T-helper 1 cell treated with Interleukin-12 subunit alpha and Interleukin-12 subunit beta and Interleukin-4 antibody, amounts not matched to agents 30 μg/mL and 1 μg/mL, for 36 hours (primary cell): Measurements from ENCODE around the gene ERAP2.

Experiments
- H3K27ac Mint-ChIP-seq: one replicate; pipeline ENCODE4 v1.8.0; 2021; ENCODE audit warnings: mild to moderate bottlenecking, mixed read lengths
- H3K27me3 Mint-ChIP-seq: one replicate; pipeline ENCODE4 v1.8.0; 2021; ENCODE audit warnings: low read depth, mixed read lengths
- H3K36me3 Mint-ChIP-seq: one replicate; pipeline ENCODE4 v1.8.0; 2021; ENCODE audit warnings: low read depth, mixed read lengths
- H3K4me1 Mint-ChIP-seq: one replicate; pipeline ENCODE4 v1.8.0; 2021; ENCODE audit warnings: low read depth, mixed read lengths
- H3K4me3 Mint-ChIP-seq: one replicate; pipeline ENCODE4 v1.8.0; 2021; ENCODE audit warnings: mild to moderate bottlenecking, moderate library complexity, mixed read lengths
- H3K9me3 Mint-ChIP-seq: one replicate; pipeline ENCODE4 v1.8.0; 2021; ENCODE audit warnings: mixed read lengths

ERAP2 gene

DNA sequence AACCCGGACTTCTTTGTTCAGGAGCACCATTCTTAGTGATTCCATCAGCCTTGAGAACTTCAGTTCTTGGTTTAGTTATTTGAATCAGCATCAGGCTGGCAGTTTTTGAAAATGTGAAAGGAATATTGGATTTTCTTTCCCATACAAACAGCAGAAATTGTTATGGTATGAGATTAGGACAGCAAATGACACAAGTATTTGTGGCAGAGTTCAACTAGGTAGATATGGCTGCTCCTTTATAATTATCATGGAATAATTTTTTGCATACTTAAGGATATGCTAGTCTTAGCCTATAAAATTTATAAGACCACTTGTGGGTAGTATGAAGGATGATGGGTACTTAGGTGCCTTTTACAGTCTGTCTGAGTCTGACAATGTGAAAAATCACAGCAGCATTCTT is 25.5 kb downstream of the ERAP2 start:
- Mint-ChIP-seq H3K4me1 (peaks cover 26% of the 10 kb centered on the region), H3K9me3 (no peaks in the 10 kb centered on the region), H3K36me3 (peaks cover 66% of the 10 kb centered on the region), H3K4me3 (no peak overlapping the region), H3K27ac (no peak overlapping the region), H3K27me3 (no peaks in the 10 kb centered on the region)

DNA sequence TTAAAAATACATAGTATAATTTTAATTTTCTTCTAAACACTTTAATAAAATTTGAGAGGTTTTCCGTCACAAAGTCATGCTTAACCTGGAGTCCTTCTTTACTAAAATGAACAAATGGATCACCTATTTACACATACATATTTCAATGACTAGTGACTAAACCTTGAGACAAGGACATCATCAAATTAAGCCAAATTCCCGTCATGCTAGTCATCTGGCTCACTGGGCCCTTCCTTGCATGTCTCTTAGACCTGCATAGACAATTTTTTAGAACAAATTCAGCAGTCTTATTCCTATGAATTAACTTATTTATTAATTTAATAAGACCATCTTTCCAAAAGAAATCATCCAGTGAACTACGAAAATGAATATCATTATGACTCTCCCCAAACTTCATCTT is 26.6 kb downstream of the ERAP2 start:
- Mint-ChIP-seq H3K27me3 (no peaks in the 10 kb centered on the region), H3K4me3 (no peak overlapping the region), H3K27ac (no peak overlapping the region), H3K36me3 (peaks cover 61% of the 10 kb centered on the region), H3K9me3 (no peaks in the 10 kb centered on the region), H3K4me1 (peaks cover 22% of the 10 kb centered on the region)

DNA sequence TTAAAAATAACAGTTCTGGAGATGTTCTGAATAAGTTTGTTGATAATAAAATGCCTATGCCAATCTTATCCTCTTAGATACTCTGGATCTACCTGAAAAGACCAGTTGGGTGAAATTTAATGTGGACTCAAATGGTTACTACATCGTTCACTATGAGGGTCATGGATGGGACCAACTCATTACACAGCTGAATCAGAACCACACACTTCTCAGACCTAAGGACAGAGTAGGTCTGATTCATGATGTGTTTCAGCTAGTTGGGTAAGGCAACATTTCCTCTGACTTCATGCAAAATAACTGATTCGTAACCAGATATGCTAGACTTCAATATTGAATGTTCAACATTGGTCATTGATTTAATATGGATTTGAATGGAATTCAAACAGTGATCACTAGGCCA is 27.0 kb downstream of the ERAP2 start:
- peaks cover 23% of the 10 kb centered on the region for H3K4me1 Mint-ChIP-seq
- no peaks in the 10 kb centered on the region for H3K9me3 Mint-ChIP-seq
- no peaks in the 10 kb centered on the region for H3K27me3 Mint-ChIP-seq
- H3K36me3 Mint-ChIP-seq: peaks cover 64% of the 10 kb centered on the region
- no peak overlapping the region for H3K27ac Mint-ChIP-seq
- no peak overlapping the region for H3K4me3 Mint-ChIP-seq

DNA sequence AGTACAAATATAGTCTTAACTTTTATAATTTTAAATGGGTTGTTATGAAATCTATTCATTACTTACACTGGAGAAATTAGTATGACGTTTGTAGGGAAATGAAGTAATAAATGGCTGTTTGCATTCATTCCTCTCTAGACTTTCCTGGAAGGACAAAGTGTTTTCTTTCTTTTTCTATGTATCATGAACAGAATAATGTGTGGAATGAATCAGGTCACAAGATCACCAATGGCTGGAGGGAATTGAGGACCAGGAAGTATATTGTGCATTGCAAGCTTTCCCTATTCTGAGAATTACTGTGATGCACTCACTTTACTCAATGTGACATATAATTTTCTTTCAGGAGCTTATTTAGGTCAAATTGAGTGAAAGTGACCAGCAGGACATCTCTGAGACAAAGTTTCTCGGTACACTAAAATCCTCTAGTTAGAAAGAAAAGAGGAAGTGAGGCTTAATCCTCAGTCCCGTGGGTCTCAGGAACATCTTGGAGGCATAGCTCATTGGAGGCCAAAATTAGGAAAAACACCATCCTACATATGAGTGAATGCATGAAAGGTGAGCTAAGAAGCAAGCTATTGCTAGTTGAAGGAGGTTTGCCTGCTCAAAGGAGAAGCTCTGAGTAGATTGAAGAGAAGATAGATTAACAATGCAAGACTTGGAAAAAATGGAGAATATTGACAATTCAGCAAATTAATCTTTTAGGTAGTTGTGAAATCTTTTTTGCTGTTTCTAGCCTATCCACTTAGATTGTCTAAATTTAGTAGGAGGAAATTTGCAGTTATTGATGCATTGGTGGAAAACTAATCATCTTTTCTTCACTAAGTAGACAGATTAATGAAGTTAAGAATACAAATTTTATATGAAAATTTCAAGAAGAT is 28.0 kb downstream of the ERAP2 start:
- Mint-ChIP-seq H3K4me1 (peaks cover 18% of the 10 kb centered on the region), H3K27me3 (no peaks in the 10 kb centered on the region), H3K4me3 (no peak overlapping the region), H3K9me3 (no peaks in the 10 kb centered on the region), H3K27ac (no peak overlapping the region), H3K36me3 (peaks cover 64% of the 10 kb centered on the region)

DNA sequence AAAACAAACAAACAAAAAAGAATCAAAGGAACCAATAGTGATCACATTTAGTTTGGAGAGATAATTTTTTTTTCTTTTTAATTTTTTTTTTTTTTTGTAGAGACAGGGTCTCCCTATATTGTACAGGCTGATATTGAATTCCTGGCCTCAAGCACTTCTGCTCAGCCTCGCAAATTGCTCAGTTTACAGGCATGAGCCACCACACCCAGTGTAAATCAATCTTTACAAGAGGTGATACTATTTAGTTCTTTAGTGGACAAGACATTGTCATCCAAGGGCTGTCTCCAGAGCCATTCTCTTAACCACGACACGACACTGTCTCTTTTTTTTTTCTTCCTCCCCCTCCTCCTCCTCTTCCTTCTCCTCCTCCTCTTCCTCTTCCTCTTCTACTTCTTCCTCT is 29.6 kb downstream of the ERAP2 start:
- H3K27me3 Mint-ChIP-seq: no peaks in the 10 kb centered on the region
- H3K36me3 Mint-ChIP-seq: peaks cover 66% of the 10 kb centered on the region
- H3K4me3 Mint-ChIP-seq: no peak overlapping the region
- H3K9me3 Mint-ChIP-seq: no peaks in the 10 kb centered on the region
- H3K27ac Mint-ChIP-seq: peak overlapping the region; percentile 62
- peaks cover 15% of the 10 kb centered on the region for H3K4me1 Mint-ChIP-seq

DNA sequence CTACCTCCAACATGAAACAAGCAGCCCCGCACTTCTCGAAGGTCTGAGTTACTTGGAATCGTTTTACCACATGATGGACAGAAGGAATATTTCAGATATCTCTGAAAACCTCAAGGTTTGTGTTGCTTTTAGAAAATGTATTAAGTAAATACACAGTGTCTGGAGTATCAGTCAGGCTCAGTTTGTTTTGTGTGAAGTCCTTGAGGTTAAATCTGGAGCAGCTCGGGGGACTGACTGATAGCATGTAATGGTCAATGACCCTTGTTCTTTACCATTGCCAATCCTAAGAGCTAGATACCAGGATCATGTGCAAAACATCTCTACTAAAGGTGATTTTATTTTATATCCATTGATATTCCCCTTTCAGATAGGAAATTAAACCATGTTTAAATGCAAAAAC is 32.7 kb downstream of the ERAP2 start:
- Mint-ChIP-seq H3K27ac (no peak overlapping the region), H3K4me3 (no peak overlapping the region), H3K27me3 (no peaks in the 10 kb centered on the region), H3K36me3 (peaks cover 49% of the 10 kb centered on the region), H3K4me1 (peaks cover 11% of the 10 kb centered on the region), H3K9me3 (no peaks in the 10 kb centered on the region)

DNA sequence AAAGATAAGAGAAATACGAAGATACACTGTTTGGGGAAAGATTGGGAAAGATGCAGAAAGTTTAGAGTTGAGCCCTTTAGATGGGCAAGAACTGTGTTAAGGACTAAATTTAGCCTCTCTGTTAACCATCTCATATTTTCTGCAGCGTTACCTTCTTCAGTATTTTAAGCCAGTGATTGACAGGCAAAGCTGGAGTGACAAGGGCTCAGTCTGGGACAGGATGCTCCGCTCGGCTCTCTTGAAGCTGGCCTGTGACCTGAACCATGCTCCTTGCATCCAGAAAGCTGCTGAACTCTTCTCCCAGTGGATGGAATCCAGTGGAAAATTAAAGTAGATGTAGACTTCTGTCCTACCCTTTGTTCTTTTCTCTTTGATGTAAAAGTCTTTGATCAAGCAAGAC is 33.1 kb downstream of the ERAP2 start:
- Mint-ChIP-seq H3K27ac (no peak overlapping the region), H3K4me3 (no peak overlapping the region), H3K27me3 (no peaks in the 10 kb centered on the region), H3K4me1 (peaks cover 6% of the 10 kb centered on the region), H3K36me3 (peaks cover 49% of the 10 kb centered on the region), H3K9me3 (no peaks in the 10 kb centered on the region)

DNA sequence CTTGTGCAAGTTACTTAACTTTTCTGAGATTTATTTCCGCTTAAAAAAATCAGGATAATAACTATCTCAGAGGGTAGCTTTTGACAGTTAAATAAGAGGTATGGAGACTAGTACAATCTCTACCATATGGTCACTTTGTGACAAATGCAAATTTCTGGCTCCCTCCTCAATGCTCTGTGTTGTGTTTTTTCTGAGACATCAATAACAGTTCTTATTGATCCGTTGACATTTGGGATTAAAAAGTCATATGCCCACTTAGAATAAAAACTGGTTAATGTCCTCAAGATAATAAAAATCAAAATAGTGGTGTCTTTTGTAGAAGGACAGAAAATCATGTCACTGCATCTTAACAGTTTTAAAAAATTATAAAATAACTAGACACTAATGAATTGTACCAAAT is 34.8 kb downstream of the ERAP2 start:
- H3K4me3 Mint-ChIP-seq: no peak overlapping the region
- peaks cover 3% of the 10 kb centered on the region for H3K4me1 Mint-ChIP-seq
- H3K36me3 Mint-ChIP-seq: peaks cover 46% of the 10 kb centered on the region
- no peaks in the 10 kb centered on the region for H3K27me3 Mint-ChIP-seq
- no peaks in the 10 kb centered on the region for H3K9me3 Mint-ChIP-seq
- no peak overlapping the region for H3K27ac Mint-ChIP-seq

DNA sequence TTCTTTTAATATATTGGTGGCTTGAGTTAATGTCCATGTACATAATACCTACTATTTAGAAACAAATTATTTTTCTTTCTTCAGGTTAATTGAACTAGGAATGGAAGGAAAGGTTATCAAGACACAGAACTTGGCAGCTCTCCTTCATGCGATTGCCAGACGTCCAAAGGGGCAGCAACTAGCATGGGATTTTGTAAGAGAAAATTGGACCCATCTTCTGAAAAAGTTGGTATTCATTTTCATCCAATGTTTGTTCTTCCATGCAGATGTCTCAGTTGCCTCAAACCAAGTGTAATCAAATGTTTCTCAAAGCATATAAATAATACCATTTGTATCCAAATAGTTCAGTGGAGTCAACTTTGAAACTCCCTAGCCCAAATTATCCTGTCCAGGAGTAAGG is 36.9 kb downstream of the ERAP2 start:
- Mint-ChIP-seq H3K4me3 (no peak overlapping the region), H3K4me1 (no peaks in the 10 kb centered on the region), H3K36me3 (peaks cover 53% of the 10 kb centered on the region), H3K9me3 (no peaks in the 10 kb centered on the region), H3K27me3 (no peaks in the 10 kb centered on the region), H3K27ac (no peak overlapping the region)

DNA sequence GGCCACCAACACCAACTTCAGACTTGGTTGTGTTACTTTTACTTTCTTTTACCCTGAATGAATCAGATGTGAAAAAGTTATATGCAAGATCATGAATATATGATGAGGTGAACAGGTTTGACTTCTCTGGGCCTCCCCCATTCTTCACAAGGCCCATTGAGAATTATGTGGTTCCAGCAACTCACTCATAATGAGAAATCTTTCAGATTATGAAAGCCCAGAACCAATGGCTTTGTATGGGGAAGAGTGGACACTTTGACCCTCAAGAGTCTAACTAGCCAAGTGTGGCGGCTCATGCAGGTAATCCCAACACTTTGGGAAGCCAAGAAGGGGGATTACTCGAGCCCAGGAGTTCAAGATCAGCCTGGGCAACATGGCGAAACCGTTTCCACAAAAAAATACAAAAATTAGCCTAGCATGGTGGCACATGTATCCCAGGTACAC is 43.5 kb downstream of the ERAP2 start:
- Mint-ChIP-seq H3K9me3 (no peaks in the 10 kb centered on the region), H3K4me1 (peaks cover 28% of the 10 kb centered on the region), H3K27ac (no peak overlapping the region), H3K4me3 (no peak overlapping the region), H3K27me3 (no peaks in the 10 kb centered on the region), H3K36me3 (peaks cover 58% of the 10 kb centered on the region)

DNA sequence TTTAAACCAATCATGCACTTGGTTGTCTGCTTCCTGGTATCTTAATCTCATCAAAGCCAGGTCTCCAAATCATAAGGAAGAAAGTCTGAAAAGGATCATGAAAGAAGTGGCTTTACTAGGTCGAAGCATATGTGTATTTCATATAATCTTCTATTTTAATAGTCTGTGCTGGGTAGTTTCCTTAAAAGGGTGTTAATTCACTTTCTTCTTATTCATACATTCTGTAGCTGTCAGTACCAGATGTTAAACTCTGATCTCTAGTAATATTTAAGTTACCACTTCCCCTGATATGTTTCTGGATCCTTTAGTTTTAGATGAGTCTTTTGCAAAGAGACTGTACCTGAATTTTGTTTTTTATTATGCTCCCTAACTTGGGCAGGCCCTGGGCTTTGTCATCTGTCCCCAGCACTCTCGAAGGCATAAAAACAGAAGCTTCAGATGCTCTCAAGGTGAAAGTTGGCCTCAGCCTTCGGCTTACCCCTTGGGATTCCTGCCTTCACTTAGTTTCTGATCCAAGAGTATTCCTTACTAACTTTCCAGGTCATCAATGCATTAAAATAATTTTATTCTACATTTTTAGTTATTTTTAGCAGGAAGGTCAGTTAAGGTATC is 44.5 kb downstream of the ERAP2 start:
- Mint-ChIP-seq H3K27me3 (no peaks in the 10 kb centered on the region), H3K4me3 (no peak overlapping the region), H3K4me1 (peaks cover 32% of the 10 kb centered on the region), H3K9me3 (no peaks in the 10 kb centered on the region), H3K27ac (no peak overlapping the region), H3K36me3 (peaks cover 63% of the 10 kb centered on the region)

DNA sequence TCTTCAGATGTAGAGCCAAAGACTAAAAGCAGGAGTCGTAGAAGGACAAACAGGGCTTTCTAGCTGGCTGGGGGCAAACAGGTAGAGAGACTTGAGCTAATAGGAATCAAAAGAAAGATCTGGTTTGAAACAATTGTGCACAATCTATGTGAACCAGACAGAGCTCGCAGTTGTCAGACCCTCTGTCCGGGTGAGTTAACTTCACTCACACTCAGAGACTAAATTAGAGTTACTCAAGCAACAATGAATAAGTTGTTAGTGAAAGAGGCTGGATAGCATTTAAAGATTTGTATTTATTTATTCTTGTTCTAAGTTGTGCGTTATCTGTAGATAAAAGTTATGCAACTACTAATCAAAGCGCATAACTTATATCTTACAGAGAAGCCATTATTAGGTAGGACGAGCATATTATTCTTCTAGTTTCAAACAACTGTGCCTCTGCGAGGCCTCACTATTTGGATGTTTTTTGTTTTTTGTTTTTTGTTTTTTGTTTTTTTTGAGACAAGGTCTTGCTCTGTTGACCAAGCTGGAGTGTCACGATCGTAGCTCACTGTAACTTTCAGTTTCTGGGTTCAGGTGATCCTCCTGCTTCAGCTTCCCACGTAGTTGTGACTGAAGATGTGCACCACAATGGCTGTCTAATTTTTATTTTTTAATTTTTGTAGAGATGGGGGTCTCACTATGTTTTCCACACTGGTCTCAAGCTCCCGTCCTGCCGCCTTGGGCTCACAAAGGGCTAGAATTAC is 46.4 kb downstream of the ERAP2 start:
- H3K4me1 Mint-ChIP-seq: peaks cover 32% of the 10 kb centered on the region
- no peaks in the 10 kb centered on the region for H3K9me3 Mint-ChIP-seq
- no peaks in the 10 kb centered on the region for H3K27me3 Mint-ChIP-seq
- H3K36me3 Mint-ChIP-seq: peaks cover 54% of the 10 kb centered on the region
- H3K27ac Mint-ChIP-seq: no peak overlapping the region
- no peak overlapping the region for H3K4me3 Mint-ChIP-seq

DNA sequence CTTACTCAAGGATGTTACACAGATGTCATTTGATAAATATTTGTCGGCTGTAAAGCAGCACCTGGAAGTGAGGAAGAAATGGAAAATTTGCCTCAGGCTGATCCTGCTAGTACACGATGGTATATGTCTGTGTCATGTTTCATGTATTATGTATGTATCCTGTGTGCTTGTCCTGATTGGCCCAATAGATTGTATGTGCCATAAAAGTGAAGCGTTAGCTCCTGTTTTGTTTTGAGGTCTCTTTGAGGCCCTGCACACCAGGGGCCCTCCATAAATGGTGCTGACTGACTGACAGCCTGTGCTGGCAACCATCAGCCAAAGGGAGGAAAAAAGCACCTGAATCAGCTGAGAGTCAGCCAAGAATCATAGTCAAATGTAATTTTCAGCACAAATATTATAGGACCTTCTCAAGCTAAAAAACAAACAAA is 47.7 kb downstream of the ERAP2 start:
- no peaks in the 10 kb centered on the region for H3K27me3 Mint-ChIP-seq
- peaks cover 31% of the 10 kb centered on the region for H3K4me1 Mint-ChIP-seq
- peaks cover 52% of the 10 kb centered on the region for H3K36me3 Mint-ChIP-seq
- H3K27ac Mint-ChIP-seq: peak overlapping the region; percentile 67
- H3K9me3 Mint-ChIP-seq: no peaks in the 10 kb centered on the region
- no peak overlapping the region for H3K4me3 Mint-ChIP-seq

DNA sequence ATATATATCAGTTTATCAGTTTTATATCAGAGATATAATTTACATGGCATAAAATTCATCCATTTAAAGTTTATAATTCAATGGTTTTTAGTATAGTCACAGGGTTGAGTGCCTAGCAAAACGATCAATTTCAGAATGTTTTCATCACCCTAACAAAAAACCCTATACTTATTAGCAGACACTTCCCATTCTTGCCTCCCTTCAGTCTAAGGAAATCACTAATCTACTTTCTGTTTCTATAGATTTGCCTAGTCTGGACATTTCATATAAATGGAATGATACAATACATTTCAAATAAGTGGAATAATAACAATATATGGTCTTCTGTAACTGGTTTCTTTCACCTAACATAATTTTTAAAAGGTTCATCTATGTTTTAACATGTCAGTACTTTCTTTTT is 50.0 kb downstream of the ERAP2 start:
- H3K4me3 Mint-ChIP-seq: no peak overlapping the region
- H3K4me1 Mint-ChIP-seq: peaks cover 39% of the 10 kb centered on the region
- H3K36me3 Mint-ChIP-seq: peaks cover 43% of the 10 kb centered on the region
- no peaks in the 10 kb centered on the region for H3K27me3 Mint-ChIP-seq
- H3K9me3 Mint-ChIP-seq: no peaks in the 10 kb centered on the region
- no peak overlapping the region for H3K27ac Mint-ChIP-seq

DNA sequence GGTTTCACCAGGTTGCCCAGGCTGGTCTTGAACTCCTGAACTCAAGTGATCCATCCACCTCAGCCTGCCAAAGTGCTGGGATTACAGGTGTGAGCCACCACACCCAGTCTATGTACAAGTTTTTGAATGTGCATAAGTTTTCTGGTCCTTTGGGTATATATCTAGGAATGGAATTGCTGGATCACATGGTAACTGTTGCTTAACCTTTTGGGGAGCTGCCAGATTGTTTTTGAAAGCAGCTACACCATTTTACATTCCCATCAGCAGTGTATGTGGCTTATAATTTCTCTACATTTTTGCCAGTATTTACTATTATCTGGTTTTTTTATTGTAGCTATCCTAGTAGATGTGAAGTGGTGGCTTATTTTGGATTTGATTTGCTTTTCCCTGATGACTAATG is 50.7 kb downstream of the ERAP2 start:
- H3K9me3 Mint-ChIP-seq: no peaks in the 10 kb centered on the region
- peaks cover 42% of the 10 kb centered on the region for H3K4me1 Mint-ChIP-seq
- H3K27me3 Mint-ChIP-seq: no peaks in the 10 kb centered on the region
- peaks cover 40% of the 10 kb centered on the region for H3K36me3 Mint-ChIP-seq
- H3K4me3 Mint-ChIP-seq: no peak overlapping the region
- no peak overlapping the region for H3K27ac Mint-ChIP-seq
